IMR-90 (cell line): ENCODE measurements around the gene GALNT9.
"Not testable (repeated sequence)": the region's sequence is repeated elsewhere in the genome, so short reads cannot be mapped to it uniquely, and the experiment has no call there.

Experiments
- CEBPB ChIP-seq: IDR thresholded peaks from 2 replicates; pipeline ENCODE4 v1.6.1; 2012; ENCODE audit warnings: low read depth, low read length, improper control_type of control experiment
- POLR2A ChIP-seq: IDR thresholded peaks from 2 replicates; pipeline ENCODE4 v1.6.1; 2012; ENCODE audit warnings: mild to moderate bottlenecking, low read depth, low read length
- RAD21 ChIP-seq: IDR thresholded peaks from 2 replicates; pipeline ENCODE4 v1.6.1; 2012; ENCODE audit warnings: low read length, improper control_type of control experiment
- RCOR1 ChIP-seq: IDR thresholded peaks from 2 replicates; pipeline ENCODE4 v1.6.1; 2012; ENCODE audit warnings: mild to moderate bottlenecking, low read length, improper control_type of control experiment; ENCODE audit not compliant: insufficient replicate concordance
- SMC3 ChIP-seq: fragments of 150-350 bp; IDR thresholded peaks from 2 replicates; pipeline ENCODE4 v1.6.1; 2016; ENCODE audit warnings: low read depth, mild to moderate bottlenecking, antibody characterized with exemption, low read length, moderate library complexity
- TF ChIP-seq, protein P1 (sequence below): conservative IDR thresholded peaks from 2 replicates; pipeline ENCODE4 v1.5.1; 2012; ENCODE audit warnings: mild to moderate bottlenecking, low read depth, low read length, improper control_type of control experiment
- TF ChIP-seq, protein P2 (sequence below): fragments of 150-350 bp; IDR thresholded peaks from 2 replicates; pipeline ENCODE4 v1.6.1; 2017; ENCODE audit warnings: mild to moderate bottlenecking, antibody characterized with exemption, low read length, low read depth

DNA sequence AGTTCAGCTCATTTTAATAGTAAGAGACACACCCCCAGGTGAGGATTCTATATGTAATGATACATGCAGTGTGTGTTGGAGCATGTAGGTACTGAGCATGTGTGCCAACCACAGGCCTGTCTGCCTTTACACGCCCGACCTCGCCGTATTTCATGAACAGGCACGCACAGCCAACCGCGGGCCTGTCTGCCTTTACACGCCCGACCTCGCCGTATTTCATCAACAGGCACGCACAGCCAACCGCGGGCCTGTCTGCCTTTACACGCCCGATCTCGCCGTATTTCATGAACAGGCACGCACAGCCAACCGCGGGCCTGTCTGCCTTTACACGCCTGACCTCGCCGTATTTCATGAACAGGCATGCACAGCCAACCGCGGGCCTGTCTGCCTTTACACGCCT is 63.6 kb downstream of the GALNT9 start:
- TF ChIP-seq SMC3, POLR2A, RAD21, CEBPB, RCOR1: not testable (repeated sequence)
- TF ChIP-seq, protein P1, sequence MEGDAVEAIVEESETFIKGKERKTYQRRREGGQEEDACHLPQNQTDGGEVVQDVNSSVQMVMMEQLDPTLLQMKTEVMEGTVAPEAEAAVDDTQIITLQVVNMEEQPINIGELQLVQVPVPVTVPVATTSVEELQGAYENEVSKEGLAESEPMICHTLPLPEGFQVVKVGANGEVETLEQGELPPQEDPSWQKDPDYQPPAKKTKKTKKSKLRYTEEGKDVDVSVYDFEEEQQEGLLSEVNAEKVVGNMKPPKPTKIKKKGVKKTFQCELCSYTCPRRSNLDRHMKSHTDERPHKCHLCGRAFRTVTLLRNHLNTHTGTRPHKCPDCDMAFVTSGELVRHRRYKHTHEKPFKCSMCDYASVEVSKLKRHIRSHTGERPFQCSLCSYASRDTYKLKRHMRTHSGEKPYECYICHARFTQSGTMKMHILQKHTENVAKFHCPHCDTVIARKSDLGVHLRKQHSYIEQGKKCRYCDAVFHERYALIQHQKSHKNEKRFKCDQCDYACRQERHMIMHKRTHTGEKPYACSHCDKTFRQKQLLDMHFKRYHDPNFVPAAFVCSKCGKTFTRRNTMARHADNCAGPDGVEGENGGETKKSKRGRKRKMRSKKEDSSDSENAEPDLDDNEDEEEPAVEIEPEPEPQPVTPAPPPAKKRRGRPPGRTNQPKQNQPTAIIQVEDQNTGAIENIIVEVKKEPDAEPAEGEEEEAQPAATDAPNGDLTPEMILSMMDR: not testable (repeated sequence)
- TF ChIP-seq, protein P2, sequence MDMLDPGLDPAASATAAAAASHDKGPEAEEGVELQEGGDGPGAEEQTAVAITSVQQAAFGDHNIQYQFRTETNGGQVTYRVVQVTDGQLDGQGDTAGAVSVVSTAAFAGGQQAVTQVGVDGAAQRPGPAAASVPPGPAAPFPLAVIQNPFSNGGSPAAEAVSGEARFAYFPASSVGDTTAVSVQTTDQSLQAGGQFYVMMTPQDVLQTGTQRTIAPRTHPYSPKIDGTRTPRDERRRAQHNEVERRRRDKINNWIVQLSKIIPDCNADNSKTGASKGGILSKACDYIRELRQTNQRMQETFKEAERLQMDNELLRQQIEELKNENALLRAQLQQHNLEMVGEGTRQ: not testable (repeated sequence)
